K562 (cell line): ENCODE data around the gene EFNB3. TPM values are rescaled to one million over a fixed set of nuclear protein-coding genes. Genes with fewer than 3 reads are reported as not detected.

ENCODE experiments used
- ATAC-seq: fragments of 200-7000 bp; cut with Tn5 transposase; 3 replicates; pipeline ENCODE4 v1.9.1; 2020; ENCODE audit warnings: moderate library complexity
- BruUV-seq: library from RNA; stranded (reverse); fragments of 400-500 nt; replicated peaks from 2 replicates; lab custom pipeline; 2021; lab: Mats Ljungman, UMichigan
- CTCF ChIA-PET: fragments of 300-600 bp; formaldehyde crosslinking; extraction: SDS; loops from one replicate; lab custom pipeline; 2021; ENCODE audit warnings: low intra/inter-chr PET ratio; lab: Yijun Ruan, JAX
- POLR2A ChIA-PET: fragments of 300-600, 350-650 bp; sonication (Branson Sonifier 250); formaldehyde crosslinking; extraction: SDS; loops from one replicate; lab custom pipeline; 2021; ENCODE audit warnings: antibody characterized with exemption, inconsistent platforms; lab: Yijun Ruan, JAX
- DNase-seq, 4 experiments: peaks; one replicate each; pipeline versions ENCODE4 v3.0.0 to v3.0.0-alpha.2; 2011 to 2018; ENCODE audit warnings: low spot score in 3 of 4, mixed read lengths in 3 of 4; ENCODE audit errors: extremely low read depth in 1 of 4
- FAIRE-seq: peaks from 2 replicates; lab custom pipeline; 2011; peaks lifted over from hg19 to GRCh38; lab: Jason Lieb, UNC
- H2AFZ ChIP-seq: 2 replicates; pipeline ENCODE4 v1.6.0; 2011; ENCODE audit warnings: low read depth, low read length, control low read depth, inconsistent platforms
- H3K27ac ChIP-seq: fragments of 200-600 bp; 3 replicates; pipeline ENCODE4 v1.8.0; 2011; ENCODE audit warnings: low read depth, mild to moderate bottlenecking, control low read depth, inconsistent platforms, low read length, moderate library complexity, mixed read lengths; ENCODE audit errors: extremely low read depth
- H3K27me3 ChIP-seq, 2 experiments: fragments of 300-600 bp in 1 of 2; 2 replicates in 1 of 2; 3 replicates in 1 of 2; pipeline versions ENCODE4 v1.6.0 to v1.8.0; 2011; ENCODE audit warnings: inconsistent platforms in 2 of 2, low read length in 2 of 2, mild to moderate bottlenecking in 1 of 2, mixed read lengths in 1 of 2, moderate library complexity in 1 of 2; ENCODE audit not compliant: control insufficient read depth in 2 of 2, insufficient read depth in 2 of 2
- H3K36me3 ChIP-seq: fragments of 300-600 bp; 3 replicates; pipeline ENCODE4 v1.8.0; 2011; ENCODE audit warnings: mild to moderate bottlenecking, low read length, inconsistent platforms; ENCODE audit not compliant: control insufficient read depth, insufficient read depth
- H3K4me1 ChIP-seq, 2 experiments: fragments of 200-600 bp in 1 of 2; replicated peaks in 1 of 2; 2 replicates in 1 of 2; 3 replicates in 1 of 2; pipeline versions ENCODE4 v1.5.1 to v1.8.0; 2011; ENCODE audit warnings: inconsistent platforms in 2 of 2, low read length in 2 of 2, mild to moderate bottlenecking in 1 of 2, mixed read lengths in 1 of 2, moderate library complexity in 1 of 2; ENCODE audit not compliant: control insufficient read depth in 2 of 2, insufficient read depth in 2 of 2
- H3K4me2 ChIP-seq: 2 replicates; pipeline ENCODE4 v1.6.1; 2011; ENCODE audit warnings: low read length, control low read depth, inconsistent platforms, mixed read lengths; ENCODE audit not compliant: insufficient read depth
- H3K4me3 ChIP-seq: fragments of 200-600 bp; sonication (generic), shearing (Covaris generic); 2 replicates; pipeline ENCODE4 v1.5.1; 2016; ENCODE audit warnings: control low read depth, inconsistent platforms
- H3K79me2 ChIP-seq: fragments of 200-600 bp; 3 replicates; pipeline ENCODE4 v1.8.0; 2011; ENCODE audit warnings: low read length, inconsistent platforms; ENCODE audit not compliant: control insufficient read depth, insufficient read depth
- H3K9ac ChIP-seq, 2 experiments: 2 replicates each; pipeline versions ENCODE4 v1.6.0 to v1.6.1; 2011; ENCODE audit warnings: low read depth in 2 of 2, low read length in 2 of 2, control low read depth in 1 of 2, inconsistent platforms in 1 of 2, mild to moderate bottlenecking in 1 of 2, mixed read lengths in 1 of 2; ENCODE audit not compliant: insufficient read depth in 1 of 2
- H3K9me1 ChIP-seq: one replicate; pipeline ENCODE4 v1.6.0; 2011; ENCODE audit warnings: inconsistent platforms, mild to moderate bottlenecking, low read length, moderate library complexity; ENCODE audit not compliant: control insufficient read depth, insufficient read depth
- H3K9me3 ChIP-seq: replicated peaks from 2 replicates; pipeline ENCODE4 v1.5.1; 2011; ENCODE audit warnings: low read depth, low read length, inconsistent platforms; ENCODE audit not compliant: control insufficient read depth, insufficient read depth
- H4K20me1 ChIP-seq: replicated peaks from 2 replicates; pipeline ENCODE4 v1.6.1; 2011; ENCODE audit warnings: low read length, inconsistent platforms, mixed read lengths; ENCODE audit not compliant: control insufficient read depth, insufficient read depth
- HNRNPLL ChIP-seq: fragments of 200-400 bp; formaldehyde crosslinking; IDR thresholded peaks from 2 replicates; pipeline ENCODE4 v1.6.1; 2017; ENCODE audit warnings: low read length, low read depth, mild to moderate bottlenecking; ENCODE audit not compliant: poor library complexity, severe bottlenecking
- MLX ChIP-seq, 2 experiments: fragments of 450-650 bp in 1 of 2; sonication (generic) in 1 of 2; formaldehyde crosslinking; conservative IDR thresholded peaks; 2 replicates each; pipeline versions ENCODE4 v1.4.0 to v1.8.1; 2020 to 2022; ENCODE audit warnings: mild to moderate bottlenecking in 1 of 2, missing genetic modification reagents in 1 of 2
- TEAD1 ChIP-seq, 2 experiments: fragments of 450-650 bp in 1 of 2; sonication (generic) in 1 of 2; formaldehyde crosslinking; IDR thresholded peaks; 2 replicates each; pipeline versions ENCODE4 v1.4.0 to v1.8.0; 2020 to 2022; ENCODE audit warnings: mild to moderate bottlenecking in 2 of 2, missing genetic modification reagents in 1 of 2
- ZHX1 ChIP-seq: fragments of 150-350 bp; conservative IDR thresholded peaks from 2 replicates; pipeline ENCODE4 v1.6.1; 2014; ENCODE audit warnings: low read length
- WGBS: fragments of 100-300 bp; shearing (Covaris generic); methylation state at CpG from one replicate; pipeline ENCODE4 v1.1.6; 2016; ENCODE audit warnings: low coverage, mixed read lengths; ENCODE audit not compliant: insufficient coverage; ENCODE audit errors: missing lambda C conversion rate; 5-methylcytosine and 5-hydroxymethylcytosine counted together
- in situ Hi-C: fragments of 300-500 bp; cut with MboI; formaldehyde crosslinking; loops from 4 replicates; pipeline ENCODE4 v1.15.0; 2018; ENCODE audit warnings: inconsistent platforms, mixed read lengths
- intact Hi-C: fragments of 100-400 bp; cut with micrococcal nuclease; formaldehyde crosslinking; loops from 2 replicates; pipeline ENCODE4 v1.14.2; 2022
- polyA plus RNA-seq, 8 experiments: library from polyadenylated mRNA; depleted of rRNA in 4 of 8; stranded (reverse) in 5 of 8; unstranded in 3 of 8; fragments of >200 nt; fragmentation: Nextera tagmentation in 2 of 8; fragmentation: Illumina TruSeq in 1 of 8; extraction: Ambion mirVana in 2 of 8; extraction: Trizol in 1 of 8; gene quantifications; 2 replicates each; pipeline versions ENCODE4 v1.2.1 to v1.2.3, GENCODE V29; 2011 to 2014; ENCODE audit warnings: inconsistent platforms in 1 of 8, missing spikeins in 1 of 8
- total RNA-seq, 7 experiments: library from RNA; depleted of rRNA in 6 of 7; stranded (reverse); fragments of >200 nt in 6 of 7; fragmentation: Illumina TruSeq in 2 of 7; extraction: Trizol in 2 of 7; gene quantifications; 2 replicates each; pipeline versions ENCODE4 v1.2.1 to v1.2.3, GENCODE V29; 2011 to 2021; ENCODE audit warnings: low replicate concordance in 1 of 7
- TF ChIP-seq, protein P1 (sequence below): sonication (generic); formaldehyde crosslinking; IDR thresholded peaks from 2 replicates; pipeline ENCODE4 v1.8.1; 2023; ENCODE audit warnings: mild to moderate bottlenecking, missing genetic modification reagents
- TF ChIP-seq, protein P2 (sequence below): fragments of 450-650 bp; formaldehyde crosslinking; IDR thresholded peaks from 2 replicates; pipeline ENCODE4 v1.4.0; 2020; ENCODE audit warnings: mild to moderate bottlenecking, moderate library complexity

EFNB3 gene
- total and polyA plus RNA-seq, 9 of the 15 experiments (the other 6 are each of a cell fraction or from before 2014, with no cell fraction given), result not detected

DNA sequence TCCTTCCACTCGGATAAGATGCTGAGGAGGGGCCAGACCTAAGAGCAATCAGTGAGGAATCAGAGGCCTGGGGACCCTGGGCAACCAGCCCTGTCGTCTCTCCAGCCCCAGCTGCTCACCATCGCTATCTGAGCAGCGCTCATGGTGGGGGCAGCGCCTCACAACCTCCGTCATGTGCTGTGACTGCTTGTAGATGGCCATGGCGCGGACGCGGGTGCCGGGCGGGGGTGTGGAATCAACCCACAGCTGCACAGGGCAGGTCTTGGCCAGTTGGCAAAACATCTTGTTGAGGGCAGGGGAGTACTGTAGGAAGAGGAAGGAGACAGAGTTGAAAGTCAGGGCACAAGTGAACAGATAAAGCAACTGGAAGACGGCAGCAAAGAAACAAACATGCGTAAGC is 30.1 kb upstream of the EFNB3 start:
- H3K27me3 ChIP-seq, result no peaks in the 10 kb centered on the region

More for the DNA sequence above, 30.1 kb upstream of the EFNB3 start:
- intact Hi-C loops, result no loop called here
- DNase-seq, result no peak
- Histone ChIP-seq H3K9me3 (peaks cover 3% of the 10 kb centered on the region), H3K9ac (no peak overlapping the region), H3K27ac (no peak overlapping the region), H3K79me2 (no peaks in the 10 kb centered on the region), H3K4me3 (no peak overlapping the region), H3K4me2 (no peak overlapping the region), H3K36me3 (peaks cover 35% of the 10 kb centered on the region), H2AFZ (no peak overlapping the region), H3K9me1 (no peaks in the 10 kb centered on the region), H3K4me1 (no peaks in the 10 kb centered on the region; a peak in 1 of 5 replicates), H4K20me1 (no peaks in the 10 kb centered on the region)
- POLR2A ChIA-PET, result interaction anchor here (1.0 to 3.7 kb wide), 2 partner anchors 9 to 12 kb away, joined by 3 to 19 read pairs; partner anchors contain the start of gene TP53
- CTCF ChIA-PET, result no interaction called here
- 80% methylated on average over 10 of the region's 14 CpGs for WGBS
- no TSS peak for BruUV-seq
- FAIRE-seq, result no peak
- TF ChIP-seq ZHX1 (no peak), MLX (CRISPR knock-in tag; conservative IDR thresholded peaks at IDR 0.05) (no peak), HNRNPLL (no peak), TEAD1 (CRISPR knock-in tag; IDR thresholded peaks at IDR 0.05) (no peak)
- TF ChIP-seq, protein P1, sequence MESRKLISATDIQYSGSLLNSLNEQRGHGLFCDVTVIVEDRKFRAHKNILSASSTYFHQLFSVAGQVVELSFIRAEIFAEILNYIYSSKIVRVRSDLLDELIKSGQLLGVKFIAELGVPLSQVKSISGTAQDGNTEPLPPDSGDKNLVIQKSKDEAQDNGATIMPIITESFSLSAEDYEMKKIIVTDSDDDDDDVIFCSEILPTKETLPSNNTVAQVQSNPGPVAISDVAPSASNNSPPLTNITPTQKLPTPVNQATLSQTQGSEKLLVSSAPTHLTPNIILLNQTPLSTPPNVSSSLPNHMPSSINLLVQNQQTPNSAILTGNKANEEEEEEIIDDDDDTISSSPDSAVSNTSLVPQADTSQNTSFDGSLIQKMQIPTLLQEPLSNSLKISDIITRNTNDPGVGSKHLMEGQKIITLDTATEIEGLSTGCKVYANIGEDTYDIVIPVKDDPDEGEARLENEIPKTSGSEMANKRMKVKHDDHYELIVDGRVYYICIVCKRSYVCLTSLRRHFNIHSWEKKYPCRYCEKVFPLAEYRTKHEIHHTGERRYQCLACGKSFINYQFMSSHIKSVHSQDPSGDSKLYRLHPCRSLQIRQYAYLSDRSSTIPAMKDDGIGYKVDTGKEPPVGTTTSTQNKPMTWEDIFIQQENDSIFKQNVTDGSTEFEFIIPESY (CRISPR knock-in tag), result no peak
- TF ChIP-seq, protein P2, sequence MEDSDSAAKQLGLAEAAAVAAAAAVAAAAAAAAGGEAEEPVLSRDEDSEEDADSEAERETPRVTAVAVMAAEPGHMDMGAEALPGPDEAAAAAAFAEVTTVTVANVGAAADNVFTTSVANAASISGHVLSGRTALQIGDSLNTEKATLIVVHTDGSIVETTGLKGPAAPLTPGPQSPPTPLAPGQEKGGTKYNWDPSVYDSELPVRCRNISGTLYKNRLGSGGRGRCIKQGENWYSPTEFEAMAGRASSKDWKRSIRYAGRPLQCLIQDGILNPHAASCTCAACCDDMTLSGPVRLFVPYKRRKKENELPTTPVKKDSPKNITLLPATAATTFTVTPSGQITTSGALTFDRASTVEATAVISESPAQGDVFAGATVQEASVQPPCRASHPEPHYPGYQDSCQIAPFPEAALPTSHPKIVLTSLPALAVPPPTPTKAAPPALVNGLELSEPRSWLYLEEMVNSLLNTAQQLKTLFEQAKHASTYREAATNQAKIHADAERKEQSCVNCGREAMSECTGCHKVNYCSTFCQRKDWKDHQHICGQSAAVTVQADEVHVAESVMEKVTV (CRISPR knock-in tag), result no peak
- ATAC-seq, result no peak
- in situ Hi-C loops, result no loop called here
